OCI-LY7 (cell line): Measurements from ENCODE around the gene TCF12.

ENCODE experiments used
- CTCF ChIP-seq: fragments of 200-600 bp; sonication (generic); conservative IDR thresholded peaks from 2 replicates; pipeline ENCODE4 v1.5.1; 2014; ENCODE audit warnings: mild to moderate bottlenecking, antibody characterized with exemption, low read length, moderate library complexity, mixed read lengths
- EZH2phosphoT487 ChIP-seq: fragments of 200-600 bp; sonication (generic); IDR thresholded peaks from 2 replicates; pipeline ENCODE4 v1.6.1; 2018; ENCODE audit warnings: low read depth, borderline replicate concordance, mild to moderate bottlenecking, mixed run types, antibody characterized with exemption, low read length, moderate library complexity, mixed read lengths

- TF ChIP-seq CTCF = no peak
- no peak for TF ChIP-seq EZH2phosphoT487
Observed at GRCh38 chr15:56978898-56979662, 60.6 kb downstream of the TCF12 start.
